Thyroid gland (tissue), 4 donors: ENCODE measurements around the gene FH. TPM values are rescaled to one million over a fixed set of nuclear protein-coding genes. Genes with fewer than 3 reads are reported as not detected.

Experiments used
- DNase-seq, 2 donors: peaks; one replicate each; pipeline ENCODE4 v3.0.0-alpha.2; 2019
- H3K27ac ChIP-seq, 3 donors: fragments of 200-600 bp; sonication (generic); 1 replicate in 2 of 3; 2 replicates in 1 of 3; pipeline ENCODE4 v1.5.1; 2016 to 2019; ENCODE audit warnings: mild to moderate bottlenecking in 1 of 3, moderate library complexity in 1 of 3
- H3K27me3 ChIP-seq: fragments of 200-600 bp; sonication (generic); one replicate; pipeline ENCODE4 v1.5.1; 2019
- H3K36me3 ChIP-seq, 2 donors: fragments of 200-600 bp; sonication (generic); one replicate each; pipeline ENCODE4 v1.5.1; 2016 to 2019
- H3K4me1 ChIP-seq, 2 donors: fragments of 200-600 bp; sonication (generic); one replicate each; pipeline ENCODE4 v1.5.1; 2017 to 2019
- H3K4me3 ChIP-seq, 3 donors: fragments of 200-600 bp; sonication (generic); replicated peaks in 1 of 3; 1 replicate in 2 of 3; 2 replicates in 1 of 3; pipeline ENCODE4 v1.5.1; 2016; ENCODE audit warnings: mild to moderate bottlenecking in 1 of 3
- H3K9me3 ChIP-seq: fragments of 200-600 bp; sonication (generic); one replicate; pipeline ENCODE4 v1.5.1; 2017
- POLR2A ChIP-seq, 2 donors: fragments of 450-650 bp; IDR thresholded peaks; one replicate each; pipeline ENCODE4 v1.6.1; 2017; ENCODE audit warnings: antibody characterized with exemption in 2 of 2, mild to moderate bottlenecking in 2 of 2, moderate library complexity in 1 of 2
- WGBS, 2 donors: methylation state at CpG; one replicate each; pipeline ENCODE4 v1.1.5; 2017; 5-methylcytosine and 5-hydroxymethylcytosine counted together
- intact Hi-C: fragments of 100-400 bp; cut with DNase I; formaldehyde crosslinking; loops from one replicate; pipeline ENCODE4 v1.15.1; 2023
- total RNA-seq, 4 donors: library from RNA; depleted of rRNA; stranded (reverse); fragments of >200 nt; gene quantifications; one replicate each; pipeline ENCODE4 v1.2.3, GENCODE V29; 2016
- TF ChIP-seq, protein P1 (sequence below), 6 experiments: fragments of 200-600 bp in 3 of 6; fragments of 450-650 bp in 3 of 6; sonication (generic) in 3 of 6; IDR thresholded peaks; one replicate each; pipeline ENCODE4 v1.5.1; 2016 to 2019; ENCODE audit warnings: antibody characterized with exemption in 6 of 6, mild to moderate bottlenecking in 2 of 6, inconsistent platforms in 1 of 6, moderate library complexity in 1 of 6

The FH gene
- total RNA-seq, 4 donors from 2014 or later = 52.7 to 84.3 (median 64.6) TPM

- no peak for TF ChIP-seq POLR2A (IDR thresholded peaks at IDR 0.05)
- TF ChIP-seq, protein P1, sequence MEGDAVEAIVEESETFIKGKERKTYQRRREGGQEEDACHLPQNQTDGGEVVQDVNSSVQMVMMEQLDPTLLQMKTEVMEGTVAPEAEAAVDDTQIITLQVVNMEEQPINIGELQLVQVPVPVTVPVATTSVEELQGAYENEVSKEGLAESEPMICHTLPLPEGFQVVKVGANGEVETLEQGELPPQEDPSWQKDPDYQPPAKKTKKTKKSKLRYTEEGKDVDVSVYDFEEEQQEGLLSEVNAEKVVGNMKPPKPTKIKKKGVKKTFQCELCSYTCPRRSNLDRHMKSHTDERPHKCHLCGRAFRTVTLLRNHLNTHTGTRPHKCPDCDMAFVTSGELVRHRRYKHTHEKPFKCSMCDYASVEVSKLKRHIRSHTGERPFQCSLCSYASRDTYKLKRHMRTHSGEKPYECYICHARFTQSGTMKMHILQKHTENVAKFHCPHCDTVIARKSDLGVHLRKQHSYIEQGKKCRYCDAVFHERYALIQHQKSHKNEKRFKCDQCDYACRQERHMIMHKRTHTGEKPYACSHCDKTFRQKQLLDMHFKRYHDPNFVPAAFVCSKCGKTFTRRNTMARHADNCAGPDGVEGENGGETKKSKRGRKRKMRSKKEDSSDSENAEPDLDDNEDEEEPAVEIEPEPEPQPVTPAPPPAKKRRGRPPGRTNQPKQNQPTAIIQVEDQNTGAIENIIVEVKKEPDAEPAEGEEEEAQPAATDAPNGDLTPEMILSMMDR (IDR thresholded peaks at IDR 0.05) = no peak
- H3K4me1 ChIP-seq = no peaks in the 10 kb centered on the region
- no peaks in the 10 kb centered on the region for H3K9me3 ChIP-seq
- WGBS, 2 donors = 62 to 82% methylated on average over 2 of the region's 2 CpGs
- H3K27ac ChIP-seq = no peak overlapping the region
- no peak overlapping the region for H3K4me3 ChIP-seq
- H3K27me3 ChIP-seq = no peaks in the 10 kb centered on the region
- intact Hi-C loops = no loop called here
- no peaks in the 10 kb centered on the region for H3K36me3 ChIP-seq
- DNase-seq = no peak
These were observed 28.5 kb upstream of the FH start for GRCh38 chr1:241548008-241548407.

GRCh38 chr1:241542199-241542907 lies 22.8 kb upstream of the FH start:
- H3K27me3 ChIP-seq = no peaks in the 10 kb centered on the region

GRCh38 chr1:241536969-241537368 lies 17.4 kb upstream of the FH start:
- TF ChIP-seq, protein P1 (IDR thresholded peaks at IDR 0.05) = no peak
- intact Hi-C loops = no loop called here
- H3K4me1 ChIP-seq = no peaks in the 10 kb centered on the region

More at GRCh38 chr1:241542199-241542907, 22.8 kb upstream of the FH start:
- no peak for DNase-seq
- intact Hi-C loops = no loop called here
- Histone ChIP-seq H3K36me3 (no peaks in the 10 kb centered on the region), H3K27ac (no peak overlapping the region), H3K4me3 (no peak overlapping the region), H3K4me1 (no peaks in the 10 kb centered on the region), H3K9me3 (no peaks in the 10 kb centered on the region)
- no peak for TF ChIP-seq POLR2A (IDR thresholded peaks at IDR 0.05)
- TF ChIP-seq, protein P1 (IDR thresholded peaks at IDR 0.05) = no peak
- WGBS, 2 donors = 84 to 88% methylated on average over 7 of the region's 7 CpGs

GRCh38 chr1:241536304-241536703 lies 16.7 kb upstream of the FH start:
- intact Hi-C loops = no loop called here
- no peaks in the 10 kb centered on the region for H3K27me3 ChIP-seq
- H3K4me3 ChIP-seq = no peak overlapping the region
- H3K27ac ChIP-seq = no peak overlapping the region
- DNase-seq = no peak
- H3K4me1 ChIP-seq = no peaks in the 10 kb centered on the region
- TF ChIP-seq POLR2A (IDR thresholded peaks at IDR 0.05) = no peak
- TF ChIP-seq, protein P1 (IDR thresholded peaks at IDR 0.05) = no peak
- no peaks in the 10 kb centered on the region for H3K9me3 ChIP-seq
- 59 to 67% methylated on average over 1 of the region's 1 CpG for WGBS, 2 donors
- no peaks in the 10 kb centered on the region for H3K36me3 ChIP-seq

More at GRCh38 chr1:241536969-241537368, 17.4 kb upstream of the FH start:
- H3K4me3 ChIP-seq = no peak overlapping the region
- no peaks in the 10 kb centered on the region for H3K27me3 ChIP-seq
- no peak overlapping the region for H3K27ac ChIP-seq
- DNase-seq = no peak
- no peaks in the 10 kb centered on the region for H3K9me3 ChIP-seq
- H3K36me3 ChIP-seq = no peaks in the 10 kb centered on the region
- WGBS, 2 donors = 85 to 87% methylated on average over 2 of the region's 2 CpGs

DNA sequence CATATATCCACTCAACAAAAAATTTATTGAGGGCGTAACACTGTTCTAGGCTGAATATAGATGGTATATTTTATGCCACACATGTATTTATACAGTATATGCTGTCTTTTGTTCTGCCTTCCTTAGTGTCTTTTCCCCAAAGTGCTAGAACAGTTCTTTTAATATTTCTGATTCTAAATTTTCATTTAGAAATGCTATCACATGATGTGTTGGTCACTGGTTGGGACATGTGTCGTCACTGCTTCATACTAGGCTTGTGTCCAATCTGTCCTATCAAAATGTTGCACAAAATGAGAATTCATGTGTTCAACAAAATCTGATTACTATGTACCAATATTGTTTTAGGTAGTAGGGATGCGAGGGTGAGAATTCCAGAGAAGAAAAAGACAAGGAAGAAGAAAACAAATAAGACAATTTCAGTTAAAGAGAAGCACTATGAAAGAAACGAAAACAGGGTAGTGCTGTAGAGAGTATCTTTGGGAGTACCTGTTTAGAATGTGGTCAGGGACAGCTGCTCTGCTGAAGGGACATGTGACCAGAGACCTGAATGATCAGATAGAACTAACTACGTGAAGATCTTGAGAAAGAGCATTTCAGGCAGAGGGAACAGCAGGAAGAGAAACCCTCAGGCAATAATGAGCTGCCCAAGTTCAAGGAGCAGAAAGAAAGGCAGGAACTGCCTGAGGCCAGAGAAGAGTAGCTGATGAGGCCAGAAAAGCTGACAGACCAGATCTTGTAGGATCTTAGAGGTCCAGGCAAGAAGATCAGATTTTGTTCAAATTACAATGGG lies 14.0 kb upstream of the FH start:
- no peak overlapping the region for H3K4me3 ChIP-seq
- H3K27me3 ChIP-seq = no peaks in the 10 kb centered on the region
- intact Hi-C loops = loop anchor here (5.0 kb wide), 1 partner anchor 109 kb away; the partner anchor contains the start of genes CHML and OPN3
- no peaks in the 10 kb centered on the region for H3K4me1 ChIP-seq
- no peak for TF ChIP-seq POLR2A (IDR thresholded peaks at IDR 0.05)
- TF ChIP-seq, protein P1 (IDR thresholded peaks at IDR 0.05) = no peak
- H3K9me3 ChIP-seq = no peaks in the 10 kb centered on the region
- H3K27ac ChIP-seq = no peak overlapping the region
- DNase-seq = no peak
- 81 to 86% methylated on average over 5 of the region's 5 CpGs for WGBS, 2 donors
- no peaks in the 10 kb centered on the region for H3K36me3 ChIP-seq
